Astrocyte (in vitro differentiated cells and primary cell): ENCODE data around the gene RMND5A. TPM values are rescaled to one million over a fixed set of nuclear protein-coding genes. Genes with fewer than 3 reads are reported as not detected.

Experiments used
- DNase-seq: peaks from one replicate; pipeline ENCODE4 v3.0.0-alpha.2; 2010; ENCODE audit warnings: low read depth
- FAIRE-seq: peaks from 2 replicates; lab custom pipeline; 2011; peaks lifted over from hg19 to GRCh38; lab: Jason Lieb, UNC
- H2AFZ ChIP-seq: 2 replicates; pipeline ENCODE4 v1.6.0; 2012; ENCODE audit warnings: low read depth, low read length, inconsistent platforms
- H3K27ac ChIP-seq: 2 replicates; pipeline ENCODE4 v1.5.1; 2011; ENCODE audit warnings: low read depth, low read length, inconsistent platforms
- H3K27me3 ChIP-seq: 2 replicates; pipeline ENCODE4 v1.6.0; 2011; ENCODE audit warnings: low read length, inconsistent platforms; ENCODE audit not compliant: insufficient read depth
- H3K36me3 ChIP-seq: 2 replicates; pipeline ENCODE4 v1.5.1; 2011; ENCODE audit warnings: low read length, inconsistent platforms; ENCODE audit not compliant: insufficient read depth
- H3K4me1 ChIP-seq: 2 replicates; pipeline ENCODE4 v1.5.1; 2011; ENCODE audit warnings: low read length, inconsistent platforms; ENCODE audit not compliant: insufficient read depth
- H3K4me2 ChIP-seq: 2 replicates; pipeline ENCODE4 v1.6.0; 2012; ENCODE audit warnings: low read length, inconsistent platforms
- H3K4me3 ChIP-seq: 2 replicates; pipeline ENCODE4 v1.5.1; 2011; ENCODE audit warnings: low read depth, mild to moderate bottlenecking, low read length, inconsistent platforms; ENCODE audit not compliant: insufficient read depth
- H3K79me2 ChIP-seq: 2 replicates; pipeline ENCODE4 v1.6.0; 2012; ENCODE audit warnings: mild to moderate bottlenecking, low read length, inconsistent platforms; ENCODE audit not compliant: insufficient read depth
- H3K9ac ChIP-seq: 2 replicates; pipeline ENCODE4 v1.6.0; 2012; ENCODE audit warnings: mild to moderate bottlenecking, low read length, inconsistent platforms
- H3K9me3 ChIP-seq: 2 replicates; pipeline ENCODE4 v1.5.1; 2012; ENCODE audit warnings: low read depth, mild to moderate bottlenecking, low read length, inconsistent platforms; ENCODE audit not compliant: insufficient read depth
- H4K20me1 ChIP-seq: 2 replicates; pipeline ENCODE4 v1.6.0; 2012; ENCODE audit warnings: low read length, inconsistent platforms; ENCODE audit not compliant: insufficient read depth
- H3K27ac Mint-ChIP-seq: one replicate; pipeline ENCODE4 v1.8.0; 2021; ENCODE audit warnings: mild to moderate bottlenecking, mixed read lengths; ENCODE audit not compliant: unreplicated experiment
- H3K27me3 Mint-ChIP-seq: one replicate; pipeline ENCODE4 v1.8.0; 2021; ENCODE audit warnings: low read depth, mixed read lengths; ENCODE audit not compliant: unreplicated experiment
- H3K36me3 Mint-ChIP-seq: one replicate; pipeline ENCODE4 v1.8.0; 2021; ENCODE audit warnings: low read depth, mixed read lengths; ENCODE audit not compliant: unreplicated experiment
- H3K4me1 Mint-ChIP-seq: one replicate; pipeline ENCODE4 v1.8.0; 2021; ENCODE audit warnings: low read depth, mixed read lengths; ENCODE audit not compliant: unreplicated experiment
- H3K4me3 Mint-ChIP-seq: one replicate; pipeline ENCODE4 v1.8.0; 2021; ENCODE audit warnings: mild to moderate bottlenecking, moderate library complexity, mixed read lengths; ENCODE audit not compliant: unreplicated experiment
- H3K9me3 Mint-ChIP-seq: one replicate; pipeline ENCODE4 v1.8.0; 2021; ENCODE audit warnings: mild to moderate bottlenecking, mixed read lengths; ENCODE audit not compliant: unreplicated experiment
- EZH2 ChIP-seq: IDR thresholded peaks from 2 replicates; pipeline ENCODE4 v1.6.1; 2012; ENCODE audit warnings: mild to moderate bottlenecking, low read length, inconsistent platforms; ENCODE audit not compliant: insufficient read depth
- total RNA-seq: library from RNA; stranded (reverse); gene quantifications from 2 replicates; pipeline ENCODE4 v1.2.1, GENCODE V29; 2021
- TF ChIP-seq, protein P1 (sequence below): IDR thresholded peaks from 2 replicates; pipeline ENCODE4 v1.5.1; 2011; ENCODE audit warnings: low read depth, mild to moderate bottlenecking, inconsistent platforms, low read length, moderate library complexity; ENCODE audit not compliant: insufficient read depth

Gene RMND5A
- total RNA-seq, 1 donor from 2014 or later: 33.6 TPM

DNA sequence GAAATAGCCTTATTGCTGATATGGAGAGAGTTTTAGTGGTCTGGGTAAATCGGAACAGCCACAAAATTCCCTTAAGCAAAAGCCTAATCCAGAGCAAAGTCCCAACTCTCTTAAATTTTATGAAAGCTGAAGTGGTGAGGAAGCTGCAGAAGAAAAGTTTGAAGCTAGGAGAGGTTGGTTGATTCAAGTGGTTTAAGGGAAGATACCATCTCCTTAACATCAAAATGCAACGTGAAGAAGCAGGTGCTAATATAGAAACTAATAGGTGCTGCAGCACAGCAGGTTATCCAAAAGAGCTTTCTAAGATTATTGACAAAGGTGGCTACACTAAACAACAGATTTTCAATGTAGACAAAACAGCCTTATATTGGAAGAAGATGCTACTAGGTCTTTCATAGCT lies 98.9 kb downstream of the RMND5A start:
- Histone ChIP-seq H3K27me3 (peaks cover 8% of the 10 kb centered on the region), H3K4me1 (no peaks in the 10 kb centered on the region), H3K27ac (no peak overlapping the region), H3K36me3 (no peaks in the 10 kb centered on the region), H3K79me2 (no peaks in the 10 kb centered on the region), H3K9ac (no peak overlapping the region), H3K4me2 (no peak overlapping the region), H3K4me3 (no peak overlapping the region), H2AFZ (no peak overlapping the region), H4K20me1 (no peaks in the 10 kb centered on the region), H3K9me3 (no peaks in the 10 kb centered on the region)
- no peaks in the 10 kb centered on the region for H3K4me1 Mint-ChIP-seq
- FAIRE-seq (no peak), DNase-seq (no peak)
- no peak for TF ChIP-seq EZH2
- TF ChIP-seq, protein P1, sequence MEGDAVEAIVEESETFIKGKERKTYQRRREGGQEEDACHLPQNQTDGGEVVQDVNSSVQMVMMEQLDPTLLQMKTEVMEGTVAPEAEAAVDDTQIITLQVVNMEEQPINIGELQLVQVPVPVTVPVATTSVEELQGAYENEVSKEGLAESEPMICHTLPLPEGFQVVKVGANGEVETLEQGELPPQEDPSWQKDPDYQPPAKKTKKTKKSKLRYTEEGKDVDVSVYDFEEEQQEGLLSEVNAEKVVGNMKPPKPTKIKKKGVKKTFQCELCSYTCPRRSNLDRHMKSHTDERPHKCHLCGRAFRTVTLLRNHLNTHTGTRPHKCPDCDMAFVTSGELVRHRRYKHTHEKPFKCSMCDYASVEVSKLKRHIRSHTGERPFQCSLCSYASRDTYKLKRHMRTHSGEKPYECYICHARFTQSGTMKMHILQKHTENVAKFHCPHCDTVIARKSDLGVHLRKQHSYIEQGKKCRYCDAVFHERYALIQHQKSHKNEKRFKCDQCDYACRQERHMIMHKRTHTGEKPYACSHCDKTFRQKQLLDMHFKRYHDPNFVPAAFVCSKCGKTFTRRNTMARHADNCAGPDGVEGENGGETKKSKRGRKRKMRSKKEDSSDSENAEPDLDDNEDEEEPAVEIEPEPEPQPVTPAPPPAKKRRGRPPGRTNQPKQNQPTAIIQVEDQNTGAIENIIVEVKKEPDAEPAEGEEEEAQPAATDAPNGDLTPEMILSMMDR: no peak
- H3K36me3 Mint-ChIP-seq: peaks cover 1% of the 10 kb centered on the region
- peaks cover 4% of the 10 kb centered on the region for H3K9me3 Mint-ChIP-seq
- H3K27me3 Mint-ChIP-seq: no peaks in the 10 kb centered on the region
- H3K27ac Mint-ChIP-seq: no peak overlapping the region
- no peak overlapping the region for H3K4me3 Mint-ChIP-seq

DNA sequence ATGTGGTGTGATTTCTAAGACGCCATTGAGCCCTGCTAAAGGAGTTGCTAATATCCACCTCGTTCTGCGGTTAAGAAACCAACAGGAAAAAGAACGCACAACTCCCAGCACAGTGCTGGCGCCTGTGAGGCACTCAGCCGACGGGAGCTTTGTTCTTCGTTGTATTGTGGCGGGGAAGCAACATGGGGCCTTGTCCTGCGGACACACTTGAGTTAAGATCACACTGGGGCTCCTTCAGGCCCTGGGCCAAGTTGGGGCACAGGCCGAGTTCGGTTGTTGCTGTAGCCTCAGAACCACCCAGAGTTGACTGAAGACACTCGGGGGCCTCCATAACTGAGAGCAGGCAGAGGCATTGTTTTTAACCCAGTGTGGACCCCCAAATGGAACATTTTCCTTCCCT lies 101.2 kb downstream of the RMND5A start:
- Histone ChIP-seq H3K9ac (no peak overlapping the region), H3K4me1 (no peaks in the 10 kb centered on the region), H3K4me3 (no peak overlapping the region), H3K4me2 (no peak overlapping the region), H3K9me3 (no peaks in the 10 kb centered on the region), H2AFZ (no peak overlapping the region), H3K79me2 (no peaks in the 10 kb centered on the region), H3K27ac (no peak overlapping the region), H3K36me3 (no peaks in the 10 kb centered on the region), H4K20me1 (no peaks in the 10 kb centered on the region), H3K27me3 (peaks cover 5% of the 10 kb centered on the region)
- Mint-ChIP-seq H3K9me3 (peaks cover 4% of the 10 kb centered on the region), H3K4me3 (no peak overlapping the region), H3K36me3 (peaks cover 1% of the 10 kb centered on the region), H3K27ac (no peak overlapping the region), H3K4me1 (no peaks in the 10 kb centered on the region), H3K27me3 (no peaks in the 10 kb centered on the region)
- FAIRE-seq: no peak
- TF ChIP-seq, protein P1: no peak
- TF ChIP-seq EZH2: no peak
- DNase-seq: no peak

DNA sequence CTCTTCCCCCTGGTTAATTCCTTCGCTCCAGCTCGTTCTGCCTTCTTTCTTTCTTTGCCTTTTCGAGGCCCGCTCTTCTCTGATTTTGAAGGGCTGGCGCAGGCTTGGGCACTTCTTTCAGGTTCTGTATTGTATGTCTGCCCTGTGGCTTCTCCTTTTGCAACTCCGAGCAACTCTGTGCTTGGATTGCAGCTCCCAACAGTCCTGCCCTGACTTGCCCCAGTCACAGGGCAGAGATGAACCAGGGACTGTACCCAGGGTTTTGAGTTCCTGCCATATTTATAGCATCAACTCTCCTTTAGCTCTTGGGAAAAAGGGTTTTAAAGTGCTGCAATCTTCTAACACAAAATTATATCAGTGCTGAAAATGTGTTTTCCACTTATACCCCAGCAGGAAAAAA lies 101.8 kb downstream of the RMND5A start:
- Mint-ChIP-seq H3K27me3 (no peaks in the 10 kb centered on the region), H3K4me3 (no peak overlapping the region), H3K36me3 (peaks cover 1% of the 10 kb centered on the region), H3K27ac (no peak overlapping the region), H3K9me3 (peaks cover 4% of the 10 kb centered on the region), H3K4me1 (no peaks in the 10 kb centered on the region)
- FAIRE-seq: no peak
- Histone ChIP-seq H3K4me3 (no peak overlapping the region), H3K9me3 (no peaks in the 10 kb centered on the region), H2AFZ (no peak overlapping the region), H3K36me3 (no peaks in the 10 kb centered on the region), H3K9ac (no peak overlapping the region), H3K27me3 (peaks cover 5% of the 10 kb centered on the region), H3K4me2 (no peak overlapping the region), H3K4me1 (no peaks in the 10 kb centered on the region), H4K20me1 (no peaks in the 10 kb centered on the region), H3K27ac (no peak overlapping the region), H3K79me2 (no peaks in the 10 kb centered on the region)
- DNase-seq: no peak
- no peak for TF ChIP-seq EZH2
- TF ChIP-seq, protein P1: no peak
